NCI-H2196 (cell line): ENCODE data around the gene PITX2.
"Not testable (repeated sequence)": the region's sequence is repeated elsewhere in the genome, so short reads cannot be mapped to it uniquely, and the experiment has no call there.

Source experiments
- DNase-seq: peaks from one replicate; lab custom pipeline; 2025; ENCODE audit not compliant: unreplicated experiment; lab: John Stamatoyannopoulos, UW

The PITX2 gene

GRCh38 chr4:110612631-110613269 is 10.1 kb downstream of the PITX2 start:
- DNase-seq, result no peak

GRCh38 chr4:110611968-110612447 is 10.9 kb downstream of the PITX2 start:
- DNase-seq, result no peak

GRCh38 chr4:110610940-110611831 is 11.7 kb downstream of the PITX2 start:
- no peak for DNase-seq

- DNase-seq, result no peak
Measured at GRCh38 chr4:110610620-110610939, 12.3 kb downstream of the PITX2 start.

GRCh38 chr4:110609044-110609750 is 13.7 kb downstream of the PITX2 start:
- no peak for DNase-seq

GRCh38 chr4:110605077-110605476 is 17.8 kb downstream of the PITX2 start:
- DNase-seq, result no peak

GRCh38 chr4:110602061-110602460 is 20.8 kb downstream of the PITX2 start:
- DNase-seq, result no peak

- no peak for DNase-seq
Measured at GRCh38 chr4:110597582-110597981, 25.3 kb downstream of the PITX2 start.

- no peak for DNase-seq
Measured at GRCh38 chr4:110596431-110596830, 26.4 kb downstream of the PITX2 start.

- DNase-seq, result no peak
Measured at GRCh38 chr4:110595583-110595982, 27.3 kb downstream of the PITX2 start.

GRCh38 chr4:110589297-110589696 is 33.6 kb downstream of the PITX2 start:
- no peak for DNase-seq

- no peak for DNase-seq
Measured at GRCh38 chr4:110587666-110588285, 35.1 kb downstream of the PITX2 start.

- no peak for DNase-seq
Measured at GRCh38 chr4:110586131-110586850, 36.6 kb downstream of the PITX2 start.

GRCh38 chr4:110576696-110577095 is 46.2 kb downstream of the PITX2 start:
- DNase-seq, result not testable (repeated sequence)
